Upper lobe of left lung (tissue), 6 donors: ENCODE data around the gene PAK5. TPM values are rescaled to one million over a fixed set of nuclear protein-coding genes. Genes with fewer than 3 reads are reported as not detected.

Experiments used
- ATAC-seq, 2 donors: fragments of 200-7000 bp; cut with Tn5 transposase; one replicate each; pipeline ENCODE4 v1.9.1; 2022; ENCODE audit warnings: mild to moderate bottlenecking in 2 of 2, moderate library complexity in 2 of 2; ENCODE audit not compliant: low FRiP score in 2 of 2
- DNase-seq, 2 donors: peaks; one replicate each; pipeline ENCODE4 v3.0.0-alpha.2; 2019 to 2020
- H3K27ac ChIP-seq, 4 donors: fragments of 200-600 bp; sonication (generic); one replicate each; pipeline ENCODE4 v1.5.1; 2016 to 2019
- H3K27me3 ChIP-seq, 4 donors: fragments of 200-600 bp; sonication (generic); one replicate each; pipeline ENCODE4 v1.5.1; 2017 to 2019
- H3K36me3 ChIP-seq, 4 donors: fragments of 200-600 bp; sonication (generic); one replicate each; pipeline ENCODE4 v1.5.1; 2016 to 2019
- H3K4me1 ChIP-seq, 4 donors: fragments of 200-600 bp; sonication (generic); one replicate each; pipeline ENCODE4 v1.5.1; 2018 to 2019
- H3K4me3 ChIP-seq, 4 donors: fragments of 200-600 bp; sonication (generic); one replicate each; pipeline ENCODE4 v1.5.1; 2017 to 2019; ENCODE audit warnings: mild to moderate bottlenecking in 2 of 4, moderate library complexity in 1 of 4
- H3K9me3 ChIP-seq, 4 donors: fragments of 200-600 bp; sonication (generic); one replicate each; pipeline ENCODE4 v1.5.1; 2018 to 2019
- EP300 ChIP-seq, 4 donors: sonication (generic); formaldehyde crosslinking; IDR thresholded peaks; one replicate each; pipeline ENCODE4 v1.5.1; 2017; ENCODE audit warnings: antibody characterized with exemption in 4 of 4, control low read depth in 2 of 4
- POLR2A ChIP-seq, 4 donors: fragments of 450-650 bp; IDR thresholded peaks; one replicate each; pipeline ENCODE4 v1.5.1; 2016 to 2017; ENCODE audit warnings: antibody characterized with exemption in 4 of 4, mild to moderate bottlenecking in 2 of 4
- POLR2AphosphoS5 ChIP-seq, 2 donors: sonication (generic); formaldehyde crosslinking; IDR thresholded peaks; one replicate each; pipeline ENCODE4 v1.5.1; 2017; ENCODE audit warnings: antibody characterized with exemption in 2 of 2
- WGBS, 2 donors: methylation state at CpG; one replicate each; pipeline ENCODE4 v1.1.5; 2017 to 2018; 5-methylcytosine and 5-hydroxymethylcytosine counted together
- total RNA-seq, 6 donors: library from RNA; depleted of rRNA in 4 of 6; stranded (reverse); fragments of >200 nt in 4 of 6; gene quantifications; one replicate each; pipeline versions ENCODE4 v1.1.0 to v1.2.1, GENCODE V29; 2016 to 2021
- TF ChIP-seq, protein P1 (sequence below), 6 experiments: fragments of 450-650 bp in 4 of 6; fragments of 200-600 bp in 2 of 6; sonication (generic) in 2 of 6; IDR thresholded peaks; one replicate each; pipeline ENCODE4 v1.5.1; 2016 to 2019; ENCODE audit warnings: antibody characterized with exemption in 6 of 6
- donor health status: DM: no; HTN: no; CAD: no; lungs with moderate emphysema.
- donor health status: DM: no; HTN: yes; CAD: no; lungs with severe emphysema.

PAK5 gene
- total RNA-seq, 6 donors from 2014 or later, result 0.17 to 0.30 (median 0.23) TPM; not detected in 2

DNA sequence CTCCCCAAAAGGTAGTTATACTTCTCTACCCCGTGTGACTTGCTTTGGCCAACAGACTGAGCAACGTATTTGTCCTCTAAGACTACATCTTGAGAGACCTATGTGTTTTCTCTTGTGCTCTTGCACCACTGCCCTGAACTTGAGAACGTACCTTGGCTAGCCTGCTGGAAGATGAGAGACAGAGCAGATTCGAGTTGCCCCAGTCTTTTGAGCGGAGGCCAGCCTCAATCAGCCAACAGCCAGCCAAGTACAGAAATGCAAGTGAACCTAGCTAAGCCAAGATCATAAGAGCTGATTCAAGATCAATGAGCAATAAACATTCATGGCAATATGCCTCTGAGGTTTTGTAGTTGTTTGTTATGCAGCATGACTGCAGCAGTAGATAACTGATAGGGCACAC, 98.4 kb downstream of the PAK5 start:
- no peak overlapping the region for H3K4me3 ChIP-seq
- no peak for ATAC-seq

DNA sequence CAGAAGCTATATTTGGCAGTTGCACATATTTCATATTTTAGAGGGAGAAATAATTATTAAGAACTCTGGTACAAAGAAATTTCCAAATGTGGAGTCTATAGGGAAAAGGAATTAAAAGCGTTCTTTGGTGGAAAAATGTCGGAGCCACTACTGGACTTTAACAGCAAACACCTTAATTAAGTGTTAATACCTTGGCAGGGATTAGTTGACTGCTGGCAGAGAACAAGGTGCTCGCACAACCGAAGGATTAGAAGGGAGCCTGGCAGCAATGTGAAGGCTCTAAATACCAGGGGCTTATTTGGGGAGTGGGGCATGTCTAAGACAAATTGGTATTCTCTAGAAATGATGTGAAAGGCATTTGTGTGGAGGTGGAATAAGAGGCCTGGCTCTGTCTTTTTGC, 98.9 kb downstream of the PAK5 start:
- no peaks in the 10 kb centered on the region for H3K27me3 ChIP-seq
- DNase-seq, result no peak
- H3K9me3 ChIP-seq, result peaks cover 0 to 4% (median 0%) of the 10 kb centered on the region in 4 donors
- no peaks in the 10 kb centered on the region for H3K4me1 ChIP-seq
- no peak overlapping the region for H3K4me3 ChIP-seq
- WGBS, 2 donors, result 83 to 89% methylated on average over 4 of the region's 4 CpGs
- H3K27ac ChIP-seq, result no peak overlapping the region
- no peak for ATAC-seq
- H3K36me3 ChIP-seq, result no peaks in the 10 kb centered on the region
- TF ChIP-seq POLR2AphosphoS5 (IDR thresholded peaks at IDR 0.05), result no peak
- TF ChIP-seq, protein P1, sequence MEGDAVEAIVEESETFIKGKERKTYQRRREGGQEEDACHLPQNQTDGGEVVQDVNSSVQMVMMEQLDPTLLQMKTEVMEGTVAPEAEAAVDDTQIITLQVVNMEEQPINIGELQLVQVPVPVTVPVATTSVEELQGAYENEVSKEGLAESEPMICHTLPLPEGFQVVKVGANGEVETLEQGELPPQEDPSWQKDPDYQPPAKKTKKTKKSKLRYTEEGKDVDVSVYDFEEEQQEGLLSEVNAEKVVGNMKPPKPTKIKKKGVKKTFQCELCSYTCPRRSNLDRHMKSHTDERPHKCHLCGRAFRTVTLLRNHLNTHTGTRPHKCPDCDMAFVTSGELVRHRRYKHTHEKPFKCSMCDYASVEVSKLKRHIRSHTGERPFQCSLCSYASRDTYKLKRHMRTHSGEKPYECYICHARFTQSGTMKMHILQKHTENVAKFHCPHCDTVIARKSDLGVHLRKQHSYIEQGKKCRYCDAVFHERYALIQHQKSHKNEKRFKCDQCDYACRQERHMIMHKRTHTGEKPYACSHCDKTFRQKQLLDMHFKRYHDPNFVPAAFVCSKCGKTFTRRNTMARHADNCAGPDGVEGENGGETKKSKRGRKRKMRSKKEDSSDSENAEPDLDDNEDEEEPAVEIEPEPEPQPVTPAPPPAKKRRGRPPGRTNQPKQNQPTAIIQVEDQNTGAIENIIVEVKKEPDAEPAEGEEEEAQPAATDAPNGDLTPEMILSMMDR (IDR thresholded peaks at IDR 0.05), result no peak
- no peak for TF ChIP-seq POLR2A (IDR thresholded peaks at IDR 0.05)
- no peak for TF ChIP-seq EP300 (IDR thresholded peaks at IDR 0.05)

More for the DNA sequence above, 98.4 kb downstream of the PAK5 start:
- 66 to 75% methylated on average over 5 of the region's 5 CpGs for WGBS, 2 donors
- no peak for DNase-seq
- Histone ChIP-seq H3K9me3 (peaks cover 0 to 4% (median 0%) of the 10 kb centered on the region in 4 donors), H3K27me3 (no peaks in the 10 kb centered on the region), H3K27ac (no peak overlapping the region), H3K36me3 (no peaks in the 10 kb centered on the region), H3K4me1 (no peaks in the 10 kb centered on the region)
- TF ChIP-seq, protein P1 (IDR thresholded peaks at IDR 0.05), result no peak
- no peak for TF ChIP-seq POLR2AphosphoS5 (IDR thresholded peaks at IDR 0.05)
- no peak for TF ChIP-seq POLR2A (IDR thresholded peaks at IDR 0.05)
- TF ChIP-seq EP300 (IDR thresholded peaks at IDR 0.05), result no peak

DNA sequence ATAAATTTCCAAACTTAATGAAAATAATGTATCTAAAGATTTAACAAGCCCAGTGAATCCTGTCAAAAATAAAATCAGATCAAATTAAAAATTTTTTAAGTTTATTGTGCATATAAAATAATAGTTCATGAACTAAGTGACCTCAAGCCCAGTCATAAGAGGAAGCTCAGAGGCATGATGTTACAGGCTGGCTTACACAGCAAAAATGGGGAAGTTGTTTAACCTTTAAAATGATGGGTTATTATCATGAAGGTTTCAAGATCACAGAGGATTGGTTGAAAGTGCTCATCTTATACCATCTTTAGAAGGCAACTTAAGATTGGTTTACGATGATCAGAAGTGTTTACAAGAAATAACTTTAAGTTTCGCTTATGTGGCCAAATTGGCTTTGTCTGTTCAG, 102.5 kb downstream of the PAK5 start:
- Histone ChIP-seq H3K4me3 (no peak overlapping the region), H3K9me3 (no peaks in the 10 kb centered on the region), H3K36me3 (no peaks in the 10 kb centered on the region), H3K27me3 (no peaks in the 10 kb centered on the region), H3K27ac (no peak overlapping the region), H3K4me1 (no peaks in the 10 kb centered on the region)
- 84 to 88% methylated on average over 2 of the region's 2 CpGs for WGBS, 2 donors
- TF ChIP-seq POLR2AphosphoS5 (IDR thresholded peaks at IDR 0.05), result no peak
- no peak for TF ChIP-seq EP300 (IDR thresholded peaks at IDR 0.05)
- TF ChIP-seq, protein P1 (IDR thresholded peaks at IDR 0.05), result no peak
- TF ChIP-seq POLR2A (IDR thresholded peaks at IDR 0.05), result no peak
- ATAC-seq (no peak), DNase-seq (no peak)

DNA sequence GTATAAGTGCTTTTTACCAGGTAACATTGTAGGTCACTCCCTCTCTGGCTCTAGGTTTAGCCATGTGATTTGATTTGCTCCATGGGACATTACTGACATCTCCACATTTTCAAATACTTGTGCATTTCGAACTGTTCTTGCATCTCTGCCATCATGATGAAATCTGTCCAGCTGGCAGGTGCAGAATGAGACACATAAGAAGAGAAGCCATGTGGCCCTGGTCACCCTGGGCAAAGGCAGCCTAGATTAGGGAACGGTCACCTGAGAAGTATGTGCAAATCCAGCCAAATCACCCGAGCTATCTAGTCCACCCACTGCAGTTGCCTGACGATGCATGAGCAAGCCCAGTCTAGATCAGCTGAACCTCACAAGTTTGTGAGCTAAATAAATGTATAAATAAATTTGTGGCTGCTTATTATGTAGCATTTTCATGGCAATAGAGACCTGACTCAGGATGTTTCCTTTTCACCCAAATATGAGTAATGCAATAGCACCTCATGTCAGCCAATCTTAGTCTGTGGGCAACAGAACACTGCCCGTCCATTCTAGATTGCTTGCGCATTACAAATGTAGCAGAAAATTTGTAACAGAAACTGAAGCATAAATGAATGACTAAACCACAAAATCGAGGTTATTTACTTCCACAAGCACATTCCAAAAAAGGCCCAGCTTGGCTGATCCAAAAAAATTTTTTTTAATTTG, 115.2 kb downstream of the PAK5 start:
- ATAC-seq (no peak), DNase-seq (no peak)
- no peaks in the 10 kb centered on the region for H3K36me3 ChIP-seq
- no peak overlapping the region for H3K4me3 ChIP-seq
- TF ChIP-seq, protein P1 (IDR thresholded peaks at IDR 0.05), result no peak
- TF ChIP-seq POLR2AphosphoS5 (IDR thresholded peaks at IDR 0.05) (no peak), POLR2A (IDR thresholded peaks at IDR 0.05) (no peak), EP300 (IDR thresholded peaks at IDR 0.05) (no peak)
- H3K4me1 ChIP-seq, result no peaks in the 10 kb centered on the region
- 80 to 82% methylated on average over 7 of the region's 7 CpGs for WGBS, 2 donors
- H3K27me3 ChIP-seq, result no peaks in the 10 kb centered on the region
- no peak overlapping the region for H3K27ac ChIP-seq
- H3K9me3 ChIP-seq, result no peaks in the 10 kb centered on the region

DNA sequence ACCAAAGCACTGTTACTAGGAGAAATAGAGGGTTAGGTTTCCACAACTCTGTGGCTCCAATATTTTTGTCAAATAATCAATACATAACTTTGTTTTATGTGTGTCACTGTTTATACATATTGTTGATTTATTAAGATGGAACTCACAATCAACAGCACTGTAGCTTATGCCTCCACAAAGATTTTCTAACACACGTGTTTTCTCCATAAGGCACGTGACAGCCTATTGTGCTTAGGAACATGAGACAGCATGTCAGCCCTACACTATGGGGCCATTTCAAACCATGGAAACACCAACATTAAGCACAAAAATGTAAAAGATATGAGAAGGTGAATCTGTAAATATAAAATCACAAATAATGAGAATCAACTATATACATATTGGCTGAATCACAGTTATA, 127.0 kb downstream of the PAK5 start:
- 41 to 58% methylated on average over 2 of the region's 2 CpGs for whole genome bisulfite sequencing, 2 donors
- H3K4me1 ChIP-seq, result no peaks in the 10 kb centered on the region
- TF ChIP-seq EP300 (IDR thresholded peaks at IDR 0.05) (no peak), POLR2A (IDR thresholded peaks at IDR 0.05) (no peak), POLR2AphosphoS5 (IDR thresholded peaks at IDR 0.05) (no peak)
- TF ChIP-seq, protein P1 (IDR thresholded peaks at IDR 0.05), result no peak

More for the DNA sequence above, 127.0 kb downstream of the PAK5 start:
- Histone ChIP-seq H3K27ac (no peak overlapping the region), H3K4me3 (no peak overlapping the region), H3K36me3 (no peaks in the 10 kb centered on the region), H3K27me3 (no peaks in the 10 kb centered on the region), H3K9me3 (no peaks in the 10 kb centered on the region)
- DNase-seq (no peak), ATAC-seq (no peak)
